Endothelial cell of umbilical vein (primary cell): ENCODE measurements around the gene CLIP1. TPM values are rescaled to one million over a fixed set of nuclear protein-coding genes. Genes with fewer than 3 reads are reported as not detected.
"Not testable (repeated sequence)": the region's sequence is repeated elsewhere in the genome, so short reads cannot be mapped to it uniquely, and the experiment has no call there.

Experiments
- BruUV-seq: library from RNA; stranded (reverse); fragments of 400-500 nt; replicated peaks from 2 replicates; lab custom pipeline; 2021; lab: Mats Ljungman, UMichigan
- CTCF ChIA-PET: fragments of 300-600, 350-600 bp; sonication (Branson Sonifier 250); formaldehyde crosslinking; loops from one replicate; lab custom pipeline; 2021; ENCODE audit warnings: antibody characterized with exemption, inconsistent platforms; lab: Charles Lee
- POLR2A ChIA-PET: fragments of 300-600, 350-600 bp; sonication (Branson Sonifier 250); formaldehyde crosslinking; loops from one replicate; lab custom pipeline; 2021; ENCODE audit warnings: antibody characterized with exemption, inconsistent platforms; lab: Charles Lee
- DNase-seq: peaks from one replicate; pipeline ENCODE4 v3.0.0-alpha.2; 2011; ENCODE audit warnings: low read depth, low spot score
- FAIRE-seq: peaks from 2 replicates; lab custom pipeline; 2011; peaks lifted over from hg19 to GRCh38; lab: Jason Lieb, UNC
- H2AFZ ChIP-seq: 2 replicates; pipeline ENCODE4 v1.6.0; 2012; ENCODE audit warnings: low read depth, low read length, control low read depth, inconsistent platforms
- H3K27ac ChIP-seq: 2 replicates; pipeline ENCODE4 v1.5.1; 2011; ENCODE audit warnings: low read depth, mild to moderate bottlenecking, control low read depth, low read length, moderate library complexity; ENCODE audit not compliant: insufficient read depth
- H3K27me3 ChIP-seq, 2 experiments: 2 replicates each; pipeline versions ENCODE4 v1.6.0 to v1.6.1; 2011; ENCODE audit warnings: low read length in 2 of 2, mixed read lengths in 1 of 2; ENCODE audit not compliant: control insufficient read depth in 2 of 2, insufficient read depth in 2 of 2
- H3K36me3 ChIP-seq, 2 experiments: 2 replicates in 1 of 2; 3 replicates in 1 of 2; pipeline ENCODE4 v1.5.1; 2011; ENCODE audit warnings: low read length in 2 of 2, mild to moderate bottlenecking in 1 of 2, moderate library complexity in 1 of 2; ENCODE audit not compliant: control insufficient read depth in 2 of 2, insufficient read depth in 2 of 2; ENCODE audit errors: extremely low read depth in 1 of 2
- H3K4me1 ChIP-seq: 3 replicates; pipeline ENCODE4 v1.5.1; 2011; ENCODE audit warnings: mild to moderate bottlenecking, low read length; ENCODE audit not compliant: control insufficient read depth, insufficient read depth; ENCODE audit errors: extremely low read depth
- H3K4me2 ChIP-seq: 2 replicates; pipeline ENCODE4 v1.6.1; 2011; ENCODE audit warnings: low read length, control low read depth, mixed read lengths; ENCODE audit not compliant: insufficient read depth
- H3K4me3 ChIP-seq, 3 experiments: fragments of 200-600 bp in 1 of 3; sonication (generic), shearing (Covaris generic) in 1 of 3; replicated peaks in 1 of 3; 2 replicates each; pipeline ENCODE4 v1.5.1; 2011 to 2016; ENCODE audit warnings: control low read depth in 3 of 3, low read length in 3 of 3, mild to moderate bottlenecking in 2 of 3, inconsistent platforms in 1 of 3, low read depth in 1 of 3, moderate library complexity in 1 of 3; ENCODE audit not compliant: insufficient read depth in 1 of 3
- H3K79me2 ChIP-seq: 2 replicates; pipeline ENCODE4 v1.6.0; 2012; ENCODE audit warnings: low read length, inconsistent platforms; ENCODE audit not compliant: control insufficient read depth, insufficient read depth
- H3K9ac ChIP-seq: replicated peaks from 2 replicates; pipeline ENCODE3; 2011; ENCODE audit warnings: low read length, control low read depth; ENCODE audit not compliant: insufficient read depth; ENCODE audit errors: extremely low read depth
- H3K9me1 ChIP-seq: replicated peaks from 3 replicates; pipeline ENCODE4 v1.6.0; 2011; ENCODE audit warnings: mild to moderate bottlenecking, low read length; ENCODE audit not compliant: control insufficient read depth, insufficient read depth; ENCODE audit errors: extremely low read depth
- H3K9me3 ChIP-seq: replicated peaks from 2 replicates; pipeline ENCODE4 v1.5.1; 2012; ENCODE audit warnings: low read length, inconsistent platforms; ENCODE audit not compliant: control insufficient read depth, insufficient read depth
- H4K20me1 ChIP-seq: replicated peaks from 2 replicates; pipeline ENCODE3; 2011; ENCODE audit warnings: mild to moderate bottlenecking, low read length; ENCODE audit not compliant: control insufficient read depth, insufficient read depth; ENCODE audit errors: extremely low read depth
- CTCF ChIP-seq, 2 donors: IDR thresholded peaks; 1 replicate in 1 of 2; 2 replicates in 1 of 2; pipeline ENCODE4 v1.5.1; 2011; ENCODE audit warnings: low read length in 2 of 2, mild to moderate bottlenecking in 2 of 2, moderate library complexity in 2 of 2, control low read depth in 1 of 2, inconsistent platforms in 1 of 2, low read depth in 1 of 2; ENCODE audit not compliant: insufficient read depth in 1 of 2; ENCODE audit errors: extremely low read depth in 1 of 2
- GATA2 ChIP-seq: IDR thresholded peaks from 2 replicates; pipeline ENCODE4 v1.7.0; 2011; ENCODE audit warnings: low read depth, mild to moderate bottlenecking, moderate library complexity, mixed read lengths, low read length; ENCODE audit not compliant: insufficient read length, insufficient read depth
- MYC ChIP-seq: IDR thresholded peaks from one replicate; pipeline ENCODE4 v1.6.1; 2011; ENCODE audit warnings: mild to moderate bottlenecking, low read depth, low read length
- dilution Hi-C: fragments of 300-500 bp; cut with MboI; formaldehyde crosslinking; loops from one replicate; pipeline ENCODE4 v1.15.0; 2019; ENCODE audit warnings: low sequenced_read_pairs; ENCODE audit not compliant: extremely low pct_ligation_motif_present
- intact Hi-C: fragments of 100-400 bp; cut with micrococcal nuclease; formaldehyde crosslinking; loops from one replicate; pipeline ENCODE4 v1.10.0; 2022
- polyA plus RNA-seq, 4 experiments: library from polyadenylated mRNA; depleted of rRNA in 3 of 4; stranded (reverse) in 3 of 4; unstranded in 1 of 4; fragments of >200 nt; gene quantifications; 2 replicates each; pipeline versions ENCODE4 v1.2.1 to v1.2.3, GENCODE V29; 2011 to 2012; ENCODE audit warnings: missing spikeins in 1 of 4
- total RNA-seq: library from RNA; stranded (reverse); gene quantifications from 2 replicates; pipeline ENCODE4 v1.2.3, GENCODE V29; 2021

The CLIP1 gene
- total and polyA plus RNA-seq, 2 donors (not counting 3 experiments of a cell fraction or from before 2014, with no cell fraction given): 56.5 to 84.3 TPM

GRCh38 chr12:122363782-122364181 is 58.7 kb downstream of the CLIP1 start:
- H3K27ac ChIP-seq: no peak overlapping the region
- H3K27me3 ChIP-seq: no peaks in the 10 kb centered on the region
- POLR2A ChIA-PET: no interaction called here
- dilution Hi-C loops: no loop called here
- no peak overlapping the region for H3K4me2 ChIP-seq
- intact Hi-C loops: no loop called here
- CTCF ChIA-PET: no interaction called here
- H3K9me3 ChIP-seq: no peaks in the 10 kb centered on the region
- FAIRE-seq (no peak), DNase-seq (no peak)
- H3K79me2 ChIP-seq: peaks cover 16% of the 10 kb centered on the region
- no peaks in the 10 kb centered on the region for H3K9me1 ChIP-seq
- H3K9ac ChIP-seq: no peak overlapping the region
- H3K36me3 ChIP-seq: peaks cover 7 to 17% of the 10 kb centered on the region in 2 experiments
- no TSS peak for BruUV-seq
- no peaks in the 10 kb centered on the region for H4K20me1 ChIP-seq
- H3K4me3 ChIP-seq: no peak overlapping the region
- H2AFZ ChIP-seq: no peak overlapping the region
- TF ChIP-seq MYC: no peak
- TF ChIP-seq GATA2: no peak
- peaks cover 31% of the 10 kb centered on the region for H3K4me1 ChIP-seq

- BruUV-seq: no TSS peak
- intact Hi-C loops (no loop called here), dilution Hi-C loops (no loop called here)
- ChIA-PET POLR2A (no interaction called here), CTCF (no interaction called here)
- TF ChIP-seq CTCF (IDR thresholded peaks at IDR 0.05; ENCODE audit: extremely low read depth in 1 of 2, insufficient read depth in 1 of 2, low read depth in 1 of 2, low read length in 2 of 2): no peak
- Histone ChIP-seq H3K4me3 (no peak overlapping the region), H4K20me1 (no peaks in the 10 kb centered on the region), H3K4me1 (peaks cover 22% of the 10 kb centered on the region), H3K79me2 (peaks cover 11% of the 10 kb centered on the region), H3K9me1 (no peaks in the 10 kb centered on the region), H3K9me3 (no peaks in the 10 kb centered on the region), H3K9ac (no peak overlapping the region), H3K4me2 (no peak overlapping the region), H3K27ac (no peak overlapping the region), H3K36me3 (peaks cover 7 to 17% of the 10 kb centered on the region in 2 experiments), H3K27me3 (no peaks in the 10 kb centered on the region), H2AFZ (no peak overlapping the region)
- DNase-seq: no peak
- FAIRE-seq: no peak
Measured at GRCh38 chr12:122362755-122363154, 59.7 kb downstream of the CLIP1 start.

- H3K9ac ChIP-seq, FAIRE-seq, BruUV-seq, H3K4me2 ChIP-seq, H3K4me3 ChIP-seq, intact Hi-C loops, H4K20me1 ChIP-seq, H3K9me3 ChIP-seq, H3K9me1 ChIP-seq, dilution Hi-C loops, H3K27ac ChIP-seq, DNase-seq, H3K79me2 ChIP-seq, H2AFZ ChIP-seq, H3K4me1 ChIP-seq, H3K27me3 ChIP-seq, POLR2A ChIA-PET: not testable (repeated sequence)
- CTCF ChIA-PET: interaction anchor here (1.2 kb wide), 1 partner anchor 7 kb away, joined by 4 read pairs; no protein-coding TSS in a partner anchor
- H3K36me3 ChIP-seq: peaks cover 12 to 28% of the 10 kb centered on the region in 2 experiments
Measured at GRCh38 chr12:122358403-122358802, 64.1 kb downstream of the CLIP1 start.
